IMR-90 (cell line): ENCODE data around the gene GNB1L.

Experiments used
- BHLHE40 ChIP-seq: fragments of 150-350 bp; IDR thresholded peaks from 2 replicates; pipeline ENCODE4 v1.6.1; 2016; ENCODE audit warnings: mild to moderate bottlenecking, low read depth, low read length
- CTCF ChIP-seq: conservative IDR thresholded peaks from 2 replicates; pipeline ENCODE4 v1.5.1; 2012; ENCODE audit warnings: mild to moderate bottlenecking, low read depth, low read length, improper control_type of control experiment
- ELK1 ChIP-seq: fragments of 150-350 bp; IDR thresholded peaks from 2 replicates; pipeline ENCODE4 v1.6.1; 2016; ENCODE audit warnings: low read depth, mild to moderate bottlenecking, low read length, moderate library complexity, borderline replicate concordance
- FOS ChIP-seq: fragments of 150-350 bp; IDR thresholded peaks from 2 replicates; pipeline ENCODE4 v1.6.1; 2016; ENCODE audit warnings: low read depth, low read length
- MAZ ChIP-seq: IDR thresholded peaks from 2 replicates; pipeline ENCODE4 v1.6.1; 2012; ENCODE audit warnings: low read depth, mild to moderate bottlenecking, low read length, improper control_type of control experiment, moderate library complexity, borderline replicate concordance
- POLR2A ChIP-seq: IDR thresholded peaks from 2 replicates; pipeline ENCODE4 v1.6.1; 2012; ENCODE audit warnings: mild to moderate bottlenecking, low read depth, low read length
- RFX5 ChIP-seq: IDR thresholded peaks from 2 replicates; pipeline ENCODE4 v1.8.0; 2012; ENCODE audit warnings: low read depth, mild to moderate bottlenecking, low read length, moderate library complexity
- SMC3 ChIP-seq: fragments of 150-350 bp; IDR thresholded peaks from 2 replicates; pipeline ENCODE4 v1.6.1; 2016; ENCODE audit warnings: low read depth, mild to moderate bottlenecking, antibody characterized with exemption, low read length, moderate library complexity

- TF ChIP-seq RFX5 (no peak), CTCF (no peak), BHLHE40 (no peak), MAZ (no peak), FOS (no peak), SMC3 (no peak), ELK1 (no peak), POLR2A (no peak)
Measured at GRCh38 chr22:19807914-19808872, 46.5 kb downstream of the GNB1L start.
